Chondrocyte (in vitro differentiated cells): ENCODE results near the gene CHD9. TPM values are rescaled to one million over a fixed set of nuclear protein-coding genes. Genes with fewer than 3 reads are reported as not detected.
A peak's percentile ranks its signal among the peaks of the same experiment; 100 is the strongest.

Source experiments
- DNase-seq: peaks from one replicate; pipeline ENCODE4 v3.0.0; 2021; ENCODE audit warnings: mixed read lengths, low spot score
- H3K27ac Mint-ChIP-seq: one replicate; pipeline ENCODE4 v1.8.0; 2021; ENCODE audit warnings: mild to moderate bottlenecking, moderate library complexity, mixed read lengths; ENCODE audit not compliant: unreplicated experiment
- H3K27me3 Mint-ChIP-seq: 2 replicates; pipeline ENCODE4 v1.8.0; 2021; ENCODE audit warnings: low read depth, mixed read lengths
- H3K36me3 Mint-ChIP-seq: 2 replicates; pipeline ENCODE4 v1.8.0; 2021; ENCODE audit warnings: low read depth, mixed read lengths
- H3K4me1 Mint-ChIP-seq: 2 replicates; pipeline ENCODE4 v1.8.0; 2021; ENCODE audit warnings: low read depth, mild to moderate bottlenecking, mixed read lengths
- H3K4me3 Mint-ChIP-seq: one replicate; pipeline ENCODE4 v1.8.0; 2021; ENCODE audit warnings: mild to moderate bottlenecking, moderate library complexity, mixed read lengths; ENCODE audit not compliant: unreplicated experiment
- H3K9me3 Mint-ChIP-seq: 2 replicates; pipeline ENCODE4 v1.8.0; 2021; ENCODE audit warnings: low read depth, mixed read lengths
- total RNA-seq: library from RNA; stranded (reverse); gene quantifications from 3 replicates; pipeline ENCODE4 v1.2.1, GENCODE V29; 2021
- TF ChIP-seq, protein P1 (sequence below): fragments of 200-600 bp; sonication (generic); IDR thresholded peaks from 2 replicates; pipeline ENCODE4 v1.5.0; 2021; ENCODE audit warnings: antibody characterized with exemption, mild to moderate bottlenecking, moderate library complexity

Gene CHD9
- total RNA-seq, 1 donor from 2014 or later = 72.7 TPM

DNA sequence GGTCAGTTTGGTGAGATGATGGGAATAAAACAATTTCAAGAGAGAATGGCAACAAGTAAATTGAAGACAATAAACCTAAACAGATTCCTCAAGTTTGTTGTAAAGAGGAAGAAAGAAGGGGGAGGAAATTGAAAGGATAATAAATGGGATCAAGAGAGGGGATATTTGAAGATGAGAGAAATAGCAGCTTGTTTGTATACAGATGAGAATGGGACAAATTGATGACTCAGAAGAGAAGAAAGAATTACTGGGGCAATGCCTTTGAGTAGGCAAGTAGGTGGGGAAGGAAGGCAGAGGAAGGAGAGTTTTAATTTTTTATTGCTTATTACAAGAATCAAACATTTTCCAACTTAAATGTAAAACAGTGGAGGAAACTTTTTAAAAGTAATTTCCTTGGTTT is 98.3 kb downstream of the CHD9 start:
- H3K27ac Mint-ChIP-seq = no peak overlapping the region
- peaks cover 20% of the 10 kb centered on the region for H3K36me3 Mint-ChIP-seq
- H3K4me1 Mint-ChIP-seq = peaks cover 36% of the 10 kb centered on the region
- H3K9me3 Mint-ChIP-seq = no peaks in the 10 kb centered on the region
- no peak overlapping the region for H3K4me3 Mint-ChIP-seq
- TF ChIP-seq, protein P1, sequence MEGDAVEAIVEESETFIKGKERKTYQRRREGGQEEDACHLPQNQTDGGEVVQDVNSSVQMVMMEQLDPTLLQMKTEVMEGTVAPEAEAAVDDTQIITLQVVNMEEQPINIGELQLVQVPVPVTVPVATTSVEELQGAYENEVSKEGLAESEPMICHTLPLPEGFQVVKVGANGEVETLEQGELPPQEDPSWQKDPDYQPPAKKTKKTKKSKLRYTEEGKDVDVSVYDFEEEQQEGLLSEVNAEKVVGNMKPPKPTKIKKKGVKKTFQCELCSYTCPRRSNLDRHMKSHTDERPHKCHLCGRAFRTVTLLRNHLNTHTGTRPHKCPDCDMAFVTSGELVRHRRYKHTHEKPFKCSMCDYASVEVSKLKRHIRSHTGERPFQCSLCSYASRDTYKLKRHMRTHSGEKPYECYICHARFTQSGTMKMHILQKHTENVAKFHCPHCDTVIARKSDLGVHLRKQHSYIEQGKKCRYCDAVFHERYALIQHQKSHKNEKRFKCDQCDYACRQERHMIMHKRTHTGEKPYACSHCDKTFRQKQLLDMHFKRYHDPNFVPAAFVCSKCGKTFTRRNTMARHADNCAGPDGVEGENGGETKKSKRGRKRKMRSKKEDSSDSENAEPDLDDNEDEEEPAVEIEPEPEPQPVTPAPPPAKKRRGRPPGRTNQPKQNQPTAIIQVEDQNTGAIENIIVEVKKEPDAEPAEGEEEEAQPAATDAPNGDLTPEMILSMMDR = no peak
- DNase-seq = no peak
- no peaks in the 10 kb centered on the region for H3K27me3 Mint-ChIP-seq

DNA sequence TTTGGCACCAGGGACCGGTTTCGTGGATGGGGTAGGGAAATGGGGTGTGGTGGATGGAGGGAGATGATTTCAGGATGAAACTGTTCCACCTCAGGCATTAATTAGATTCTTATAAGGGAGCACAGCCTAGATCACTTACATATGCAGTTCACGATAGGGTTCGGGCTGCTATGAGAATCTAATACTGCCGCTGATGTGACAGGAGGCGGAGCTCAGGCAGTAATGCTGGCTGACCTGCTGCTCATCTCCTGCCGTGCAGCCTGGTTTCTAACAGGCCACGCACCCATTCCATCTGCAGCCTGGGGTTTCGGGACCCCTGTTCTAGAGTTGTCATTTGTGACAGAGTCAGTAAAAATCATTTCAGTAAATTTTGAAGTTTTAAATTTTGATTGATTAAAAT is 99.7 kb downstream of the CHD9 start:
- DNase-seq = no peak
- TF ChIP-seq, protein P1 = no peak
- H3K27me3 Mint-ChIP-seq = no peaks in the 10 kb centered on the region
- H3K4me3 Mint-ChIP-seq = no peak overlapping the region
- H3K36me3 Mint-ChIP-seq = peaks cover 11% of the 10 kb centered on the region
- H3K9me3 Mint-ChIP-seq = no peaks in the 10 kb centered on the region
- H3K4me1 Mint-ChIP-seq = peaks cover 29% of the 10 kb centered on the region
- peak overlapping the region; percentile 55 for H3K27ac Mint-ChIP-seq

DNA sequence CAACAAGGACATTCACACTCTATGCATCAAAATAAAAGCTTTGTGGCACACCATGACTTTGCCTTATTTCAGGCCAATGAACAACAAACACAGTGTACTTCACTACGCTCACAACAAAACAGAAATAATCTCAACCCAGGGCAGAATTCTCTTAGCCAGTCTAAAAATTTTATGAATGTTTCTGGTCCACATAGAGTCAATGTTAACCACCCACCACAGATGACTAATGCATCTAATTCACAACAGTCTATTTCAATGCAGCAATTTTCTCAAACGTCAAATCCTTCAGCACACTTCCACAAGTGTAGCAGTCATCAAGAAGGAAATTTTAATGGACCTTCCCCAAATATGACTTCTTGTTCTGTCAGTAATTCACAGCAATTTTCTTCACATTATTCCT is 101.7 kb downstream of the CHD9 start:
- DNase-seq = no peak
- Mint-ChIP-seq H3K27me3 (no peaks in the 10 kb centered on the region), H3K9me3 (no peaks in the 10 kb centered on the region), H3K4me3 (no peak overlapping the region), H3K4me1 (peaks cover 35% of the 10 kb centered on the region), H3K27ac (peak overlapping the region; percentile 9), H3K36me3 (peaks cover 11% of the 10 kb centered on the region)
- TF ChIP-seq, protein P1 = no peak

DNA sequence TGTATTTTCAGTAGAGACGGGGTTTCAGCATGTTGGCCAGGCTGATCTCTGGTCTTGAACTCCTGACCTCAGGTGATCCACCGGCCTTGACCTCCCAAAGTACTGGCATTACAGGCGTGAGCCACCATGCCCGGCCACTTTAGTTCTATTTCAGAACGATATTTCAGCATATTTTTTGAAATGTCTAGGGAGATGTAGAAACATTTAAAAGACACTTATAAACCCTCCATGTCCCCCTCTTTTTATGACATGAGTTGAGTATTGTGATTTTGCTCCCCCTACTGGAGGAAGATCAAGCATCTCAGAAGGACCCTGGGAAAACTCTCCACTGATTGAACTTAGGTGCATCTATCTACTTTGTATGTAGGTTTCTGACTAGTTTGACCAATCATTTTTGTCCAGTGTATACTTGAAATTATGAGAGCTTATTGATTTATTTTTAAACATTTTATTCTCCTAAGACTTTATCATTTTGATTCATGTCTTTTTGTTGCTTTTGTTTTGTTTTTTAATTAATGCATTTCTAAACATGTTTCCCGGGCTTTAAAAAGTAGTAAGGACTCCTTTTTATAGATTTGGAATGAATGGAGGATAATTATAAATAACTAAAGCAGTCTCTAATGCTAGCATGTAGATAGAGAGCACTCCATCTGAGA is 105.1 kb downstream of the CHD9 start:
- H3K27ac Mint-ChIP-seq = peak overlapping the region; percentile 50
- H3K4me3 Mint-ChIP-seq = no peak overlapping the region
- DNase-seq = no peak
- H3K9me3 Mint-ChIP-seq = no peaks in the 10 kb centered on the region
- H3K27me3 Mint-ChIP-seq = no peaks in the 10 kb centered on the region
- TF ChIP-seq, protein P1 = peak; percentile 94
- peaks cover 13% of the 10 kb centered on the region for H3K36me3 Mint-ChIP-seq
- H3K4me1 Mint-ChIP-seq = peaks cover 31% of the 10 kb centered on the region

DNA sequence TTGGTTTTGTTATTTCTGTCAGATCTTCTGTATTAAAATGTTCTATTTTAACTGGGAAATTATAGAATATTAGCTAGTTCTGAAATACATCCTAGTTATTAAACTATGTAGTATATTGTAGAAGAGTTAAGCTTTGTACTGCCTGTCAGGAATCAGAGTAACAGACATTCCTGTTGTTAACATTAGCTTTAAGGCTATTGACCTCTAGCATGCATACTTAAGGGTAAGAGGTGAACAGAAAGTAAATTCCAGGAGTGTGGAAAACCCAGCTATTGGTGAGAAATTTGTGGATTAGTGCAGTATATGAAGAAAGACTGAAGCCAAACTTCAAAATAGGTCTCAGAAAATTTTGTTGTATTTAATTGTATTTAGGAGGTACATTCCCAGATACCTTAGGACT is 111.3 kb downstream of the CHD9 start:
- H3K4me3 Mint-ChIP-seq = no peak overlapping the region
- H3K4me1 Mint-ChIP-seq = peaks cover 37% of the 10 kb centered on the region
- H3K27me3 Mint-ChIP-seq = no peaks in the 10 kb centered on the region
- H3K36me3 Mint-ChIP-seq = peaks cover 2% of the 10 kb centered on the region
- no peaks in the 10 kb centered on the region for H3K9me3 Mint-ChIP-seq
- no peak for DNase-seq
- H3K27ac Mint-ChIP-seq = peak overlapping the region; percentile 62
- TF ChIP-seq, protein P1 = no peak
